ENCODE measurements around the gene PARD3.
"Not testable (repeated sequence)": the region's sequence is repeated elsewhere in the genome, so short reads cannot be mapped to it uniquely, and the experiment has no call there.

PARD3 gene

DNA sequence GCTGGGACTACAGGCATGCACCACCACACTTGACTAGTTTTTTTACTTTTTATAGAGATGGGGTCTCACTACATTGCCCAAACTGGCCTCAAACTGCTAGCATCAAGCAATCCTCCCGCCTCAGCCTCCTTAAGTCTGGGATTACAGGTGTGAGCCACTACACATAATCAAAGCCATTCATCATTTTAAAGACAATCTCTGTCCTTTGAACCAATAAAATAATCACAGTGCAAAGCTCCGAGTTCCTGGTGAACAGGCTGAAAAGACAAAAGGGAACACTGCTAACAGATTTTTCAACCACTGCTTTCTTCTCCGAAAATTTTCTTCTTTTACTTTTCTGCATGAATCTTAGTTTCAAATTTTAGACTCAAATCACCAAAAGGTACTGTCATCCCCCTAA is 58.5 kb downstream of the PARD3 start:
- no peaks in the 10 kb centered on the region for H3K4me1 ChIP-seq (ENCODE audit: control insufficient read depth, low read length)
- H3K27ac ChIP-seq (ENCODE audit: low read depth, low read length): no peak overlapping the region
- no peaks in the 10 kb centered on the region for H4K20me1 ChIP-seq (ENCODE audit: control insufficient read depth, insufficient read depth, low read depth, low read length)
- H3F3A ChIP-seq (ENCODE audit: control insufficient read depth, insufficient read depth): no peaks in the 10 kb centered on the region
- H3K36me3 ChIP-seq (ENCODE audit: control insufficient read depth, low read length): no peaks in the 10 kb centered on the region
- H3K4me3 ChIP-seq (ENCODE audit: low read length): no peak overlapping the region
- no peaks in the 10 kb centered on the region for H3K9me3 ChIP-seq (ENCODE audit: control insufficient read depth, insufficient read depth, low read length)
- H3K79me2 ChIP-seq (ENCODE audit: control insufficient read depth, low read length): no peaks in the 10 kb centered on the region
- H3K9me2 ChIP-seq (replicated peaks; ENCODE audit: control insufficient read depth, low read length): no peaks in the 10 kb centered on the region
- TF ChIP-seq, protein P1, sequence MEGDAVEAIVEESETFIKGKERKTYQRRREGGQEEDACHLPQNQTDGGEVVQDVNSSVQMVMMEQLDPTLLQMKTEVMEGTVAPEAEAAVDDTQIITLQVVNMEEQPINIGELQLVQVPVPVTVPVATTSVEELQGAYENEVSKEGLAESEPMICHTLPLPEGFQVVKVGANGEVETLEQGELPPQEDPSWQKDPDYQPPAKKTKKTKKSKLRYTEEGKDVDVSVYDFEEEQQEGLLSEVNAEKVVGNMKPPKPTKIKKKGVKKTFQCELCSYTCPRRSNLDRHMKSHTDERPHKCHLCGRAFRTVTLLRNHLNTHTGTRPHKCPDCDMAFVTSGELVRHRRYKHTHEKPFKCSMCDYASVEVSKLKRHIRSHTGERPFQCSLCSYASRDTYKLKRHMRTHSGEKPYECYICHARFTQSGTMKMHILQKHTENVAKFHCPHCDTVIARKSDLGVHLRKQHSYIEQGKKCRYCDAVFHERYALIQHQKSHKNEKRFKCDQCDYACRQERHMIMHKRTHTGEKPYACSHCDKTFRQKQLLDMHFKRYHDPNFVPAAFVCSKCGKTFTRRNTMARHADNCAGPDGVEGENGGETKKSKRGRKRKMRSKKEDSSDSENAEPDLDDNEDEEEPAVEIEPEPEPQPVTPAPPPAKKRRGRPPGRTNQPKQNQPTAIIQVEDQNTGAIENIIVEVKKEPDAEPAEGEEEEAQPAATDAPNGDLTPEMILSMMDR (IDR thresholded peaks at IDR 0.05; ENCODE audit: low read depth, low read length, poor library complexity, severe bottlenecking): no peak
- no peak for TF ChIP-seq EZH2phosphoT487 (IDR thresholded peaks at IDR 0.05; ENCODE audit: borderline replicate concordance, low read length)
- H3K27me3 ChIP-seq (ENCODE audit: control insufficient read depth, low read length): 0 out of 2 replicates have a peak, but pooled peaks cover 3% of the 10 kb centered on the region
- no peak overlapping the region for H3K4me2 ChIP-seq (ENCODE audit: low read length)

DNA sequence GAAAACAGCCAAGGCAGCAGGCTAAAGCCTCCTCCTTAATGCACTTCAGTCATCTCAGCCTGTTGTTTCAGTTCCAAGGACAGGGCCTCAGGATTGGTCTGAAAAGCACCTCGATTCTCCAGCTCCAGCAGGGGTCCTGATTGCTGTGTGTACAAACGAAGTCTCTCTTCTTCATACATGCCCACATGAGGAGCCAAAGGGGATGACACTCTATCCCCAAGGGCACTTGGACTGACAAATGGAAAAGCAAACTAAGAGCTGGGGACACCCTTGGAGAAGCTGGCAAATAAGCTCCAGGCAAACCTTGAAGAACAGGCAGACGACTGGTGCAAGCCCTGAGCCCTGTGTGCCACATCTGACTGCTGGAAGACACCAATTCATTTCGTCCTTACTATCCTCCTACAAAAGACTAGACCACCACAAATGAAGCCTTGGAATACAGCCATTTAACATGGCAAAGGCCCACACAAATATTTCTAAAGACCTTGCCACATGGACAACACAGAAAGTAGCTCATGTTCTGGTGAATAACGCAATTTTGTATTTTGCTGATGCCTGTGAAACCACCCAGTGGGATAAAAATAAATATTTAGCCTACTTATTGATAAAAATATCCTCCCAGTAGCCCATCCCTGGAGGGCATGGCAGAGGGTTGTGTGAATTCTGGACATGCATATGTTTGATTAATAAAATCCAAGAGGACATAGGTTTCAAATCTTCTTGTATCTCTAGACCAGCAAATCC is 61.9 kb downstream of the PARD3 start:
- Histone ChIP-seq H3K4me2 (ENCODE audit: low read length) (no peak overlapping the region), H4K20me1 (ENCODE audit: control insufficient read depth, insufficient read depth, low read depth, low read length) (no peaks in the 10 kb centered on the region), H3K79me2 (ENCODE audit: control insufficient read depth, low read length) (no peaks in the 10 kb centered on the region), H3K36me3 (ENCODE audit: control insufficient read depth, low read length) (no peaks in the 10 kb centered on the region), H3K27ac (ENCODE audit: low read depth, low read length) (no peak overlapping the region), H3F3A (ENCODE audit: control insufficient read depth, insufficient read depth) (no peaks in the 10 kb centered on the region), H3K4me3 (ENCODE audit: low read length) (no peak overlapping the region), H3K27me3 (ENCODE audit: control insufficient read depth, low read length) (0 out of 2 replicates have a peak, but pooled peaks cover 3% of the 10 kb centered on the region), H3K4me1 (ENCODE audit: control insufficient read depth, low read length) (no peaks in the 10 kb centered on the region), H3K9me3 (ENCODE audit: control insufficient read depth, insufficient read depth, low read length) (no peaks in the 10 kb centered on the region), H3K9me2 (replicated peaks; ENCODE audit: control insufficient read depth, low read length) (no peaks in the 10 kb centered on the region)
- TF ChIP-seq, protein P1 (IDR thresholded peaks at IDR 0.05; ENCODE audit: low read depth, low read length, poor library complexity, severe bottlenecking): no peak
- TF ChIP-seq EZH2phosphoT487 (IDR thresholded peaks at IDR 0.05; ENCODE audit: borderline replicate concordance, low read length): no peak

DNA sequence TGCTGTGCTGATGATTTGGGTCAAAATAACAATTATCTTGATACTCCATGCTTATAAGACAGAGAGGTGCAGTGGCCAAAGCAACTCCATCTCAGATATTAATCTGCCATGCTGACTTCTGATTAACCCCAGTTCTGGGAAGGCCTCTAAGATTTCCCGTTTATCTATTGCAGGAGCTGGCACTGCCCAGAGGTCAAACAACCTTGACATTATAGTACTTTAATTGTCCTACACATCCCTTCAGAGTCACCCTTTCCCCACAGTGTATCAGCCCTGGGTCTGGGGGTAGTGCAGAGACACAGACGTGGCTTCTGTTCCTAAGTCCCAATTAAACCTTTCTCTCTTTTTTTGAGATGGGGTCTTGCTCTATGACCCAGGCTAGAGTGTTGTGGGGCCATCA is 63.8 kb downstream of the PARD3 start:
- Histone ChIP-seq H3K4me1 (ENCODE audit: control insufficient read depth, low read length) (no peaks in the 10 kb centered on the region), H3K4me2 (ENCODE audit: low read length) (no peak overlapping the region), H4K20me1 (ENCODE audit: control insufficient read depth, insufficient read depth, low read depth, low read length) (no peaks in the 10 kb centered on the region), H3K9me3 (ENCODE audit: control insufficient read depth, insufficient read depth, low read length) (no peaks in the 10 kb centered on the region), H3K27me3 (ENCODE audit: control insufficient read depth, low read length) (0 out of 2 replicates have a peak, but pooled peaks cover 3% of the 10 kb centered on the region), H3K4me3 (ENCODE audit: low read length) (no peak overlapping the region), H3K9me2 (replicated peaks; ENCODE audit: control insufficient read depth, low read length) (no peaks in the 10 kb centered on the region), H3K36me3 (ENCODE audit: control insufficient read depth, low read length) (no peaks in the 10 kb centered on the region), H3K79me2 (ENCODE audit: control insufficient read depth, low read length) (no peaks in the 10 kb centered on the region), H3F3A (ENCODE audit: control insufficient read depth, insufficient read depth) (no peaks in the 10 kb centered on the region), H3K27ac (ENCODE audit: low read depth, low read length) (no peak overlapping the region)
- TF ChIP-seq, protein P1 (IDR thresholded peaks at IDR 0.05; ENCODE audit: low read depth, low read length, poor library complexity, severe bottlenecking): no peak
- TF ChIP-seq EZH2phosphoT487 (IDR thresholded peaks at IDR 0.05; ENCODE audit: borderline replicate concordance, low read length): no peak

DNA sequence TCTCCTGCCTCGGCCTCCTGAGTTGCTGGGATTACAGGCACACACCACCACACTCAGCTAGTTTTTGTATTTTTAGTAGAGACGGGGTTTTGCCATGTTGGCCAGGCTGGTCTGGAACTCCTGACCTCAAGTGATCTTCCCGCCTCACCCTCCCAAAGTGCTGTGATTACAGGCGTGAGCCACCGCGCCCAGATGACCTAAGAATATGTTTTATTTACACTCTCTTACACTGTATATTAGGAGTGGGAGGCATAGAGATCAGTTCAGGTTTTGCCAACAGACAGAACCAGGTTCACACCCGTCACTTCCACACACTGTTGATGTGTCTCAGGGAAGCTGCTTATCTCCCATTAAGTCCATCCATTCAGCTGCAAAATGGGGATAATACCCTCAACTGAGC is 64.3 kb downstream of the PARD3 start:
- not testable (repeated sequence) for H3K4me2 ChIP-seq (ENCODE audit: low read length); H3K36me3 ChIP-seq (ENCODE audit: control insufficient read depth, low read length); H3F3A ChIP-seq (ENCODE audit: control insufficient read depth, insufficient read depth); H3K27me3 ChIP-seq (ENCODE audit: control insufficient read depth, low read length); H4K20me1 ChIP-seq (ENCODE audit: control insufficient read depth, insufficient read depth, low read depth, low read length); H3K9me3 ChIP-seq (ENCODE audit: control insufficient read depth, insufficient read depth, low read length); H3K9me2 ChIP-seq (replicated peaks; ENCODE audit: control insufficient read depth, low read length); H3K27ac ChIP-seq (ENCODE audit: low read depth, low read length); H3K4me1 ChIP-seq (ENCODE audit: control insufficient read depth, low read length); H3K4me3 ChIP-seq (ENCODE audit: low read length); H3K79me2 ChIP-seq (ENCODE audit: control insufficient read depth, low read length)
